Testis (tissue), 2 donors: ENCODE results near the gene SDCCAG8.

Source experiments
- CTCF ChIP-seq, 3 experiments: fragments of 450-650 bp in 2 of 3; fragments of 200-600 bp in 1 of 3; sonication (generic) in 1 of 3; IDR thresholded peaks; one replicate each; pipeline ENCODE4 v1.5.1; 2016 to 2019; ENCODE audit warnings: antibody characterized with exemption in 3 of 3, mild to moderate bottlenecking in 2 of 3, moderate library complexity in 1 of 3
- POLR2A ChIP-seq: fragments of 450-650 bp; IDR thresholded peaks from one replicate; pipeline ENCODE4 v1.6.1; 2017; ENCODE audit warnings: antibody characterized with exemption, mild to moderate bottlenecking, moderate library complexity

DNA sequence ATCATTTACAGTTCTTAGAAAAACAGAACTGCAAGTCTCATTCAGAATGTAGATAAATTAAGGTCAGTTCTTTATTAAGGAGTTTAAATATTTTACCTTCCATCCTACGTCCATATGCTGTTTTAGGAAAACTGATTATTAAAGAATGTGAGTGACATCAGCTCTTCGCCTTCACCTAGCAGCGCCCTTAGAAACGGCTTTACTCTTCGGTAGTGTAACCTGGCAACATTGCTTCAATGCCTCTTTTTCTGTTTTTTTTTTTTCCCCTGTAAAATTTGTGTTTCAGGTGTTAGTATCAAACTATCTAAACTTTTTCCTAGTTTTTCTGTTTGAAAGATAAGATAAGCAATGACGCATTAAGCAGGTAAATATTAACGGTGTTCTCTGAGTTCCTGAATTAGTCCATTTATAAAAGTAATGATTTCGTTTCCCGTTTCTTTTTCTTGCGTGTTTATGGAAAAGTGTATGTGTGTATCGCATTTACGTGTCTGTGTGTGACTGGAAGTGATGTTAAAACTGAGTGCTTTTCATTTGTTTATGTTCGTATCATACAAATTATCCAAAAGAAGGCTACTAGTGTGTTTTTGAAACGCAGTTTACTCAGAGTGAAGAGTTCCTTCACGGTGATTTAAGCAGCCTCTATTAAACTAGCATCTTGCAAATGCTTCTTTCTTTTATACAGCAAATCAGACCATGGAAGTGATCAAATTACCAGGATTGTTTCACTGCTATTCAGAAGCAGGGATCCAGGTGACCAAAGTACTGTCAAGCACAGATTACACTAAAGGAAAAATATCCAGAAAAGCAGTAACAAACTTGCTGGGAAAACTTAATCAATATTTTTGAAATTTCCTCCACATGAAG, 139.0 kb downstream of the SDCCAG8 start:
- TF ChIP-seq CTCF (IDR thresholded peaks at IDR 0.05) = no peak
- no peak for TF ChIP-seq POLR2A
